GM21576 (cell line): Measurements from ENCODE around the gene DOP1B.
"Not testable (repeated sequence)": the region's sequence is repeated elsewhere in the genome, so short reads cannot be mapped to it uniquely, and the experiment has no call there.

Experiments used
- ATAC-seq: cut with Tn5 transposase; IDR thresholded peaks from one replicate; pipeline ENCODE4 v1.9.1; 2021; ENCODE audit warnings: mild to moderate bottlenecking, moderate library complexity; ENCODE audit not compliant: unreplicated experiment

Gene DOP1B

GRCh38 chr21:36170823-36171222, 14.2 kb downstream of the DOP1B start:
- no peak for ATAC-seq

DNA sequence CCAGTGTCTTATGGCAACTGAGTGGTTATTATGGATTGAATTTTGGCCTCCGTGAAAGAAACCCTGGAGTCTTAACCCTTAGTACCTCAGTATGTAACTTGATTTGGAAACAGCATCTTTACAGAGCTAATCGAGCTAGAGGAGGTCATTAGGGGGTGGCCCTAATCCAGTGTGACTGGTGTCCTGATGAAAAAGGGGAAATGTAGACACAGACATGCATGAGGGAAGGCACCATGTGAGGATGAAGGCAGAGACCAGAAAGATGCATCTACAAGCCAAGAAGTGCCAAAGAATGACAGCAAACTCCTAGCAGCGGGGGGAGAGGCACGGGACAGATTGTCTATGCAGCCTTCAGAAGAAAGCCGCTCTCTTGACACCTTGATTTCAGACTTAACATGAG, 14.7 kb downstream of the DOP1B start:
- ATAC-seq, result no peak

DNA sequence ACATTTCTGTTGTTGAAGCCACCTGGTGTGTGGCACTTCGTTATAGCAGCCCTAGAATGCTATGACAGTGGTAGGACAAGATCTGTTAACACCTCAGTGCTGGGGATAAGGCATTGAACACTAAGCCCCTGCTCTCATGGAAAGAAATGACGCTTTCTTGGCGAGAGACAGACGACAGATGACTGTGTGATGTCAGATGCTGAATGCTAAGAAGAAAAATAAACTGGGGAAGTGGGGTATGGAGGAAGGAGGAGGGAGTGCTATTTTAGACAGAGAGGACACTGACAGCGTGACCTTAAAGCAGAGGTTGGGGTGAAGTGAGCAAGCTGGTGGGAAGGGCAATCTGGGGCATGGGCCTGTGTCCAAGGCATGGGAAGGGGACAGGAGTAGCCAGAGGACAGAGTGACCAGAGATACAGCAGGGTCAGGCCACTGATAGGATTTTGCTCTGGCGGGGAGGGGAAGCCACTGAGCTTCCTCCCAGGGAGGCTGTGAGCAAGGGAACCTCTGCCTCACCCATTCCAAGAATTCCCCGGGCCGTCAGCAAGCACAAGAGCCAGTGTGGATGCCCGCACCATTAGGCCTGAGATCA, 15.2 kb downstream of the DOP1B start:
- no peak for ATAC-seq

DNA sequence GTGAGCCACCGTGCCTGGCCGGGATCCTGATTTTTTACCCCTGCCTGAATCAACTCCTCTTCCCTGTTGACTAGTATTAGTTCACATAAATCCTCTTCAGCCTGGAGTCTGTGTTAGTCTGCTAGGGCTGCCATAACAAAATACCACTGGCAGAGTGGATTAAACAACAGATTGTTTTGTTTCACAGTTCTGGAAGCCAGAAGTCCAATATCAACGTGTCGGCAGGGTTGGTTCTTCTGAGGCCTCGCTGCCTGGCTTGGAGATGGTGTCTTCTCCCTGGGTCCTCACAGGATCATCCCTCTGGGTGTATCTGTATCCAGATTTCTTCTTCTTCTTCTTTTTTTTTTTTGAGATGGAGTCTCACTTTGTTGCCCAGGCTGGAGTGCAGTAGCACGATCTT, 18.2 kb downstream of the DOP1B start:
- no peak for ATAC-seq

DNA sequence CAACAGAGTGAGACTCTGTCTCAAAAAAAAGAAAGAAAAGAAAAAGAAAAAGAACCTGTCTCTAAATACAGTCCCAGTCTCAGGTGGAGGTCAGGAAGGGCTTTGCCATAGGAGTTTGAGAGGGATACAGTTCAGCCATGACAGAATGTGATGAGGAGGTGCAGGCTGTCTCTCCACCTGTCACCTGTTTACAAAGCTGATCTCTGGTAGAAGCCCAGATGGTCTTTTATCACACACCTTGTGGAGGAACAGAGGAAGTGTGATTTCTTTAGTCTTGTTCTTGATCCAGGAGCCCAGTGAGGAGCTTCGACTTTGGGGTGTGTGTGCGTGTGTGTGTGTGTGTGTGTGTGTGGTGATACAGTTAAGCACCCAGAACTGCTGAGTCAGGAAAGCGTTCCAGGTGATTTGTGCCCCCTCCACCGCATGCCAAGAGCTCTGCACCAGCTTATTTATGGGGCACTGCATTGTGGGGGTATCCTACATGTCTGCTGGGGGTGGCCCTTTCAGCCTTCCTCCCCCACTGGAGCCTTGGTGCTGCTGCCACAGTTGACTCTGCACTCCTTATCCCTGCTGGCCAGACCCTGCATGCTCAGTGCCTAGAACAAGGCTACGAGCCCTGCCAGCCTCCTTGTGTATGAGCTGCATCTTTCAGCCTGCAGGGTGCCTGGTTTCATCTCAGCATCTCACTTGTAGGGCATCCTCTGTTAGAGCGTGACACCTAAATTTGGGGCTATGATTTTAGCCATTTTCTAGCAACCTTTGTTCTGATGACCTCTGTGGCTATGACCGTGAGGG, 19.3 kb downstream of the DOP1B start:
- ATAC-seq, result no peak

- no peak for ATAC-seq
Measured at GRCh38 chr21:36178349-36178748, 21.7 kb downstream of the DOP1B start.

DNA sequence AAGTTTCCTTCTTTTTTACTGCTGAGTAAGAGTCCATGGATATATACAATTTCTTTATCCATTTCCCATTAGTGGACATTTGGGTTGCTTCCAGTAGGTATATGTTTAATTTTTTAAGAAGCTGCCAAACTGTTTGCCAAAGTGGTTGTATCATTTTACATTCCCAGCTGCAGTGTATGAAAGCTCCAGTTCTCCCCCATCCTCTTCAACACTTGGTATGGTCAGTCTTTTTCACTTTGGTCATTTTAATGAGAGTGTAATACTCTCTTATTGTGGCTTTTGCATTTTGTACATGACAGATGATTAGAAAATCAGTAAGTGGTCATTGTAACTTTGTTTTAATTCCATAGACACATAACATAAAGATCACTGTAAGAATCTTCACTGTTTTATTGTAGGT, 22.5 kb downstream of the DOP1B start:
- ATAC-seq, result no peak

DNA sequence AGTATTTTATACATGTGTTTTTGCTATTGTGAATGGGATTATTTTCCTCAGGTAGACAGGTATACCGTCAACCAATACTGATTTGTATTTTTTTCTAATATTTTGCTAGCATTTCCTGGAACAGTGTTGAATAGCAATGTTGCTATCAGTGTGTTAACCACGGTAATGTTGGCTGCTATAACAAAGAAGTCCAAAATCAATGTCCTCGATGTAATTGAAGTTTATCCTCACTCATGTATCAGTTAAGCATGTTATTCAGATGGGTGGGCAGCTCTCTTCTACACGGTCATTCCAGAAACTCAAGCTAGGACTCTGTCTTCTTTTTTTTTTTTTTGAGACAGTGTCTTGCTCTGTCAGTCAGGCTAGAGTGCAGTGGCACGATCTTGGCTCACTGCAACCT, 24.3 kb downstream of the DOP1B start:
- no peak for ATAC-seq

DNA sequence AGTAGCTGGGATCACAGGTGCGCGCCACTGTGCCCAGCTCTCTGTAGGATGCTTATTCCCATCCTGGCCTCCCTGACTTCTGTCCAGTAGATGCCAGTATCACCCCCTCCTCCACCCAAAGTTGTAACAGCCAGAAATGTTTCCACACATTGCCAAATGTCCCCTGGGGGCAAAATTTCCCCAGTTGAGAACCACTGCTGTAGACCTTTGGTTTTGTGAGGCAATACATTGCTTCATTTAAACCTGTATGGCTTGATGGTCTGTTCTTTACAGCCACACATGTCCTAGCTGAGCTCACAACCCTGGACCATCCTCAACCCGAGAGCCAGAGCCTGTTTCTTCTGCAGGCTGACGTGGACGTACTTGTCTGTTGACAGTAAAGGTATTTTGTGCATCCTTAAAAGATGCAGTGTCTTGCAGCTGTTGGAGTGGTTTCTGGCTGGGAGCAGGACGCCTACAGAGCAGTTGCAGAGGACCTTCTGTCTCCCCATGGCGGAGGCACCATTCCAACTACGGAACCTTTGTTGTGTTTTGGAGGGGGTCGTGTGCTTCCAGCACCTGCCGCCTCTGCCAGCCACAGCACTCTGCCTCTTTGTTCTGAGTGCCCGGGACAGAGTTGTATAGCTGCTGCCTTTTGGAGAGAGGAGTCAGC, 26.6 kb downstream of the DOP1B start:
- no peak for ATAC-seq

DNA sequence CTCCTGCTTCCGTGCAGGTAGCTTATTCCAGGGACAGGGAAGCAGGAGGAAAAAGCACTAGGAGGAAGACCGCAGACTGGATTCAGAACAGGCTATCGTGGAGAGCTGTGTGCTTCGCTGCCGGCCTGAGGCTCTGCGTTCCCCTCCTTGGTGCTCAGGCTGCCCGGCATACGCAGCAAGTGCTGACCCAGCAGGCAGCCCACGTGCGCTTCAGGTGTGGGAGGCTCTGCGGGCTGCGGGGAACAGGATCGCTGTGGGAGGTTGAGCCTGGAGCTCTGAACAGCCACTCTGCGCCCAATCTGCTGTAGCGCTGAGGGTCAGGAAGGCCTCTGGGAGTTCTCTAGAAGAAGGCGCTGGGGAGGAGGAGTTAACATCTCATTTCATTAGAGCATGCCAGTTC, 27.9 kb downstream of the DOP1B start:
- ATAC-seq, result no peak

- no peak for ATAC-seq
Measured at GRCh38 chr21:36185523-36185922, 28.9 kb downstream of the DOP1B start.

GRCh38 chr21:36186081-36186480, 29.5 kb downstream of the DOP1B start:
- ATAC-seq, result no peak

DNA sequence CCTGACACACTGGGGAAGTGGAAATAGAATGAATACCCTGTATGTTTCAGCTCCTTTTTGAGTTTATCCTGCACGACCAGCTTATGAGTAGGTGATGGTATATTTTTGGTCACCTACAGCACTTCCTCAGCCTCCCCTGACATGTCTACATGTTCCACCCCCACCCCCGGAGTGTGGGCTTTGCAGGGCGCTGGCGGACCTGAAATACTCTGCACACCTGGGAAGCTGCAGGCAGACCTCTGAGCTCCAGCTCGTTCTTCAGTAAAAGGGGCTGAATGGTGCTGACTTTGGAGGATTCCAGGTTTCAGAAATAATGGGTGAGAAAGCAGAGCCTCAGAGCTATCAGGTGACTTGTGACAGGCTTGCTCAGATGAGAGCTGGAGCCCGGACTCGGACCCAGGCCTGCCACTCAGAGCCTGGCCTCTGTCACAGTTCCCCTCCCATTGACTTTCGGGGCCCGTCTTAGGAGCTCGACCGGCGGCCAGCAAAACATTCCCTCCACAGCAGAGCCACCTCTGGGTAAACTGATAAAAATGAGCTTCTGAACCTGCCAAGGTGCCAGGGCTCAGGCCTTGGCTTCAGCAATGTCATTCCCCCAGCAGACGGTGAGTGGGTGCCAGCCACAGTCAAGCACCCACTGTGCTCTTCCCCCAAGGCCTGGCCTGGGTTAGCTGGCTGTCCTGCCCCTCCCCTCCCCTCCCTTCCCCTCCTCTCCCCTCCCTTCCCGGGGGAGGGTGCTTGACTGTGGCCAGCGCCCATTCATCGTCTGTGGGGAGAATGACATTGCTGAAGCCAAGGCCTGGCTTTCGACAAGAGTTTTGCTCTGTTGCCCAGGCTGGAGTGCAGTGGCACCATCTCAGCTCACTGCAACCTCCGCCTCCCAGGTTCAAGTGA, 30.1 kb downstream of the DOP1B start:
- no peak for ATAC-seq

GRCh38 chr21:36188081-36188681, 31.6 kb downstream of the DOP1B start:
- ATAC-seq, result no peak

DNA sequence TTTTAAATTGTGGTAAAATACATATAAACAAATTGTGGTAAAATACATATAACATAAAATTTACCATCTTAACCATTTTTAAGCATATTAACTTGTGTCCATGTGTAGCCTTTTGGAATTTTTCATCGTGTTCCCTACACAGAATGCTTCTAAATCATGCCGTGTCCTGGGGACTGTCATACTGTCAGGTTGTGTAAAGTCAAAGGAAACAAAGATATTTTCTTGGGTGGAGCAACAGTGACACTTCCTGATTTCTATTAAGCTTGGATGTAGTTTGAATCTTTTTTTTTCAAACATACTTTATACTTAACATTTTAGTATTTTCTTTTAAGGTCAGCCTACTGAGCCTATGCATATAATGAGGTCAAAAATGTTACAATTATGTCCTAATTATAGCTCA, 32.3 kb downstream of the DOP1B start:
- no peak for ATAC-seq

DNA sequence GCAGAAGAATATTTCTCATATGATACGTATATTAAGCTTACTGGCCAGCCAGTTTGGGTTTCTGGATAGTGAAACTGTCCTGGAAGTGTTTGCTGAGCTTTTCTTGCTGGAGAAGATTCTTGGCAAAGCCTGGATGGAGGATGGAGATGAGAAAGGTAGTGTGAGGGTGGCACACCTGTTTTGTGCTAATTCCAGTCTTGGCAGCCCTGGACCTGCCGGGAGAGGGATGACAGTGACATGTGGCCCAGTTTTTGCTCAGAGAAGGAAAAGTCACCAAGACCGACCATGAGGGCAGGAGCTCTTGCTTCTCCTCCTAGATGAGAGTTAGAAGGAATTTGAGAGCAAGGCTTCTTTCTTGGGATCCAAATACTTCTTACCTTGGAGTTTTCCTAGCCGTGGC, 34.1 kb downstream of the DOP1B start:
- no peak for ATAC-seq

DNA sequence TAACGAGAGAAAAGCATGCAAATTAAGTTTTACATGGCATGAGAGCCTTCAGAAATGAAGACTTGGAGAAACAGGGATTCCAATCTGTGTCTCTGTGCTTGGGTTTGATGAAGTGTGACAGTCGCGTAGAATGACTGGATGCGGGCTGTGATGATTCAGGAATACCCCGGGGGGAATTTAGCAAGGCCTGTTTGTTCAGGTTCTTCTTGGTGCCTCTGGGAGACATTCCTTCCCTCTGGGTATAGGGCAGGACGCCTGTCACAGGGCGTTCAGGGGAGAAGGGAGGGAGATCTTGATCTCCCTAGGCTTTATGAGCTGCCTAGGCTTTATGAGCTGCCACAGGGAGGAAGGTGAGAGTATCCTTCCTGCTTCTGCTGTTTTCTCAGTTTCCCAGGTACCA, 36.6 kb downstream of the DOP1B start:
- ATAC-seq, result no peak

GRCh38 chr21:36194024-36194423, 37.4 kb downstream of the DOP1B start:
- no peak for ATAC-seq

DNA sequence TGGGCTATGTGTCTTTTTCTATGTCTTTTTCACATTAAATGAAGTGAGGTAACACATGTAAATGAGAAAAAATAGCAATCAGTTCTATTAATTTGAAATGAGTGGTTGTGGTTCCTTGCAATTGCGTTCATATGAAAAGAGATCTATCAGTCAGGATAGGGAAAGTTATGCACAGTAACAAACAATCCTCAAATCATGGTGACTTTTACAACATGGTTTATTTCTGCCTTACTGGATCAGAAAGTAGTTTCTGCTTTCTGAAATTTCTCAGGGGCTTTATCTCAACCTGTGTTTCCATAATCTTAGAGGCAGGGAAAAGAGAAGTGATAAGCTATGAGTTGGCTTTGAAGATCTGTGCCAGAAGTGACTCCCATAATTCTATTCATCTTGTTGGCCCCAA, 39.0 kb downstream of the DOP1B start:
- ATAC-seq, result no peak

GRCh38 chr21:36199021-36199420, 42.4 kb downstream of the DOP1B start:
- no peak for ATAC-seq

- ATAC-seq, result not testable (repeated sequence)
Measured at GRCh38 chr21:36199575-36199974, 43.0 kb downstream of the DOP1B start.
